SK-N-SH (cell line): Measurements from ENCODE around the gene HBA2.
"Not testable (repeated sequence)": the region's sequence is repeated elsewhere in the genome, so short reads cannot be mapped to it uniquely, and the experiment has no call there.

Experiments
- EP300 ChIP-seq, 2 experiments: IDR thresholded peaks; 2 replicates each; pipeline versions ENCODE4 v1.4.0 to v1.6.1; 2012; ENCODE audit warnings: borderline replicate concordance in 1 of 2, low read depth in 1 of 2, low read length in 1 of 2
- YY1 ChIP-seq: IDR thresholded peaks from 2 replicates; pipeline ENCODE4 v1.4.0; 2012; ENCODE audit warnings: low read depth, mild to moderate bottlenecking

DNA sequence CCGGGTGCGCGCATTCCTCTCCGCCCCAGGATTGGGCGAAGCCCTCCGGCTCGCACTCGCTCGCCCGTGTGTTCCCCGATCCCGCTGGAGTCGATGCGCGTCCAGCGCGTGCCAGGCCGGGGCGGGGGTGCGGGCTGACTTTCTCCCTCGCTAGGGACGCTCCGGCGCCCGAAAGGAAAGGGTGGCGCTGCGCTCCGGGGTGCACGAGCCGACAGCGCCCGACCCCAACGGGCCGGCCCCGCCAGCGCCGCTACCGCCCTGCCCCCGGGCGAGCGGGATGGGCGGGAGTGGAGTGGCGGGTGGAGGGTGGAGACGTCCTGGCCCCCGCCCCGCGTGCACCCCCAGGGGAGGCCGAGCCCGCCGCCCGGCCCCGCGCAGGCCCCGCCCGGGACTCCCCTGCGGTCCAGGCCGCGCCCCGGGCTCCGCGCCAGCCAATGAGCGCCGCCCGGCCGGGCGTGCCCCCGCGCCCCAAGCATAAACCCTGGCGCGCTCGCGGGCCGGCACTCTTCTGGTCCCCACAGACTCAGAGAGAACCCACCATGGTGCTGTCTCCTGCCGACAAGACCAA is at the start of gene HBA2:
- not testable (repeated sequence) for TF ChIP-seq YY1; EP300 (IDR thresholded peaks at IDR 0.05; ENCODE audit: borderline replicate concordance in 1 of 2, low read depth in 1 of 2, low read length in 1 of 2)
